ENCODE data around the gene KLF3.

The KLF3 gene

DNA sequence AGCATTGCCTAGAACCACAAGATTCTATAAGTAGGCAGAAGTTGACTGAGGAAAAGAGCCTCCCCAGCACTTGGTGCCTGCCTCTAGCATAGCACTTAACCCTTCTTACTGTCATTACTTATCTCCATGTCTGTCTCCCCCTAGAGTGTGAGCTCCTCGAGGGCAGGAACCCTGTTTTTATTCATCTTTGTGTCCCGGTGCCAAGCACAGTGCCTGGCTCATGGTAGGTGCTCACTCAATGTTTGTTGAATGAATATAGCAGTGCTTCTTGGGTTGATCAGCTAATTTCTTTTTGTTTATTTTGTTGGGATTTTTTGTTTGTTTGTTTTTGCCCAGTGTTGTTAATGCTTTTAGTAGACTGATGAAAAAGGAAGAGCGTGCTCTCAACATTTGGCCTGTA, 30.3 kb downstream of the KLF3 start:
- in situ Hi-C loops (cut with MboI; ENCODE audit: low sequenced_read_pairs), result no loop called here

DNA sequence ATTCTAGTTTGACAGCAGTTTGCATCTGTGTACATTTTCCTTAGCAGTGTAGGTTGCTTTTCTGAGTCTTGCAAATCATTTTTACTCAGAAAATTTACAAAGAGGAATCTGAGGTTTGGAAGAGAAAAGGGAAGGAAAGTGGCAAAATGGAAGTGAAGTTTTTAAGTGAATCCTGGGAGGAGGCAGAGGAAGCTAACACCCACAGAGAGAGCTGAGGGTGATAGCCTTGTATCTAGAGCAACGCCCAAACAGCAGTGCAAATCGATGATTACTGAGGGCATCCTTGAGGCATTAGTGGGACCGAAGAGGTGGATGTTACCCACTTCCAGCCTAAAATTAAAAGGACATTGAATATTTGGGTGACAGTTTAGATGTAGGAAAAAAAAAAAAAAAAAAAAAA, 31.8 kb downstream of the KLF3 start:
- in situ Hi-C loops (cut with MboI; ENCODE audit: low sequenced_read_pairs), result no loop called here

DNA sequence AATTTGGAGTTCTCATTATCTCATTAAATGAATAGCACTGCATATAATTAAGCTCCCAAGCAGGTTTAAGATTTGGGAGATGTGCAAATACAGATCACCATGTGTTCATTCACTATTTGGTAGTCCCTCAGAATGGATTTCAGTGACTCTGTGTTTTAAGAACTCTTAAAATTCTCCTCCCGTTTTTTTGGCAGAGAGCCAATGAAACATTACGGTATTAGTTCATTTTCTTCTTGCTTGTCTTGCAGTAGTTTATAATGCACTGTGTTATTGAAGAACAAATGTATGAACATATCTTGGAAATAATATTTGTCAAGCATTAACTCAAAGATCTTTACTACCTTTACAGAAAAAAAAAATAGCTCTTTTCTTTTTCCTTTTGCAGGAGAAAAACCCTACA, 32.7 kb downstream of the KLF3 start:
- in situ Hi-C loops (cut with MboI; ENCODE audit: low sequenced_read_pairs), result no loop called here

DNA sequence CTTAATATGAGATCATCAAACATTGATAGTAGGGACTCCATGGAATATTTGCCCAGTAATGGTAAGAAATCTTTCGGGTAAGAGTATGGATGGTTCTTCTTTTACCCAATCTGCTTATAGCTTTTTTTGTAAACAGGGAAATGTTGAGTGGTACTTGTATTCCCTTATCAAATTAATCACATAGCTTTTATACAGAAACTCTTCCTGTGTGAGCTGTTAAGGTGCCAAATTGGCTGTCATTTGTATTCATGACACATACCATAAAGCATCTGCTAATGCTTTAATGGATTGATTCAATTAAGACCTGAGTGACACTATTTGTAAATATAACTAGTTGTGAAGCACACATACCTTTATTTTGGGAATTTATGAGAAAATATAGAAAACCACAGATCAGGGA, 34.2 kb downstream of the KLF3 start:
- in situ Hi-C loops (cut with MboI; ENCODE audit: low sequenced_read_pairs), result no loop called here

DNA sequence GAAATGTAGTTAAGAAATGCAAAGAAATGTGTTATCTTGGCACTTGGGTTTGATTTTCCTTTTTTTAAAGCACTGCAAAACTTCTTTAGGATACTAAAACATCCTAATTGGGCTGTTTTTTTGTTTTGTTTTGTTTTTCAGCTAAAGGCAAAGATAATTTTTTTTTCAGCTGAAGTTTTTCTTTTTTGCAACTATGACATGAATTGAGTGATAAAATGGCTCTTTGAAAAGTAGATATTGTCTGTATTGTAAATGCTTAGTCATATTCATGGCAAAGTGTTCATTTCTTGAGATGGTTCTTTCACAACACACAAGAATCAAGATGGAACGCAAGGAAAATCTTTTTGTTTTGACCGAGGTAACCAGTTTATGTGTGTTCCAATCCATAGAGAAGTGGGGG, 35.1 kb downstream of the KLF3 start:
- in situ Hi-C loops (cut with MboI; ENCODE audit: low sequenced_read_pairs), result no loop called here

DNA sequence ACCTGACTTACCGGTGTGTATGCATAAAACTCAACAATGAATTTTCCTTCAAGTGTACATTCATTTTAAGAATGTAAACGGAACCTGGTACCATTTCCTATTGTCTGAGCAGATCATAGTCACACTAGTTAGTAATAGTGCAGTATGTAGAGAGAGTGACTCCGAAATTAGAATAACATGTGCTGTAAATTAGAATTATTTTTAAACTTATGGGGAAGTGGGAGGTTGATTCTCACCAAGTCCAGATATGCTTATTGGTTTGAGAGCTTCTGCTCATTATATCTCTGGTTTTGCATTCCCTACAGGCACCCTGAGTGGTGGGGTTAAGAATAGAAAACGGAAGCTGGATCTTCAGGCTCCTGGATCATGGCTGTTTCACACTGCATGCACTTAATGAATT, 39.6 kb downstream of the KLF3 start:
- in situ Hi-C loops (cut with MboI; ENCODE audit: low sequenced_read_pairs), result no loop called here

DNA sequence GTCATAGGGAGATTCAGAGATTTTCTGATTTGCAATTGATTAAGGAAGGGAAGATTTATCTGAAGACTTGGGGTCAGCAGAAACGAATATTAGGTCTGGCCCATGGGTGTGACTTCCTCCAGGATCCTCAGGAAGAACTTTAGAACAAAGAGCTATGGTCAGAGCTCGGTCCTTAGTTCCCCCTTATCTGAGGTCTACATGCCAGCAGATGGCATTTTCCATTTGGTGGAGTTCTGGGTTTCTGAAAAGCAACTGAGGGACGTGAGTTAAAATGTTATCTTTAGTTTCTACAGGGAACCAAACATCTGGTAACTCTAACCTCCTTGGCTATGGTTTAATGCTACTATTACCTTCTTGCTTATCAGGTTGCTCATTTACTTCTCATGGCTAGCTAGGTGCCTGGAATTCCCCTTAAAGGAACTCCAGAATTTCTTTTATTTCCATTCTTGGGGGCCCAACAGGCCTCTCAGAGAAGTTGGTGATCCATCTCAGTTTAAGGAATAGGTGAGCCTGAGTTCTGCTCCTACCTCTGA, 40.7 kb downstream of the KLF3 start:
- in situ Hi-C loops (cut with MboI; ENCODE audit: low sequenced_read_pairs), result no loop called here

DNA sequence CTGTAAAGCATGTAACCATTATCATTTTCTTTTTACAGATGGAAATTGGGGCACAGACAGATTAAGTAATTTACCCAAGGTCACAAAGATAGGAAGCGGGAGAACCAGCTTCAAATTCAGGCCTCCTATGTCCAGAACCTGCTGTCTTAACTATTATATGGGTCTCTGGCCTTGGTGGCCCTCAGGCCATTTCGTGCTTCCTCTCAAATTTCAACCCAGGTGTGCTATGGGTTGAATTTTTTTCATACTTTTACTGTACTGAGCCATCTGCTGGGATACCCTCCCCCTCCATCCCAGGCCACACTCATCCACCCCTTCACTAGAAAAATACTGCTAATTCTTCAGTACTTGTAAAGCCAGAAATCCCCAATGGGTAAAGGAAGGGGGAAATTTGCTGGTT, 42.3 kb downstream of the KLF3 start:
- in situ Hi-C loops (cut with MboI; ENCODE audit: low sequenced_read_pairs), result no loop called here

DNA sequence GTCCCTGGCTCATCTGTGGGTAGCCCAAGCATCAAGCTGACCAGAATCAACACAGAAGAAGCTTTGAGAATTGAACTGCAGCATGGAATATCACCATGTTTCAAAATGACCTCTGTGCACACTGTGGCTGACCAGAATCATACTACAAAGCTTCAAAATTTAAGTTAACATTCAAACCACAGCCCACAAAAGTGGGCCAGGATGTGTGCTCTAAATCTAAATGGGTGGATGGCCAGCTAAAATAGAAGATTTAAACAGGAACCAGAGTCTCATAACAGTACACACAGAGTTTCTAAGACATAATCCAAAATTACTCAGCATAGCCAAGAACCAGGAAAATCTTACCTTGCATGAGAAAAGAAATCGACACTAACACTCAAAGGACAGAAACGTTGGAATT, 46.1 kb downstream of the KLF3 start:
- in situ Hi-C loops (cut with MboI; ENCODE audit: low sequenced_read_pairs), result no loop called here

DNA sequence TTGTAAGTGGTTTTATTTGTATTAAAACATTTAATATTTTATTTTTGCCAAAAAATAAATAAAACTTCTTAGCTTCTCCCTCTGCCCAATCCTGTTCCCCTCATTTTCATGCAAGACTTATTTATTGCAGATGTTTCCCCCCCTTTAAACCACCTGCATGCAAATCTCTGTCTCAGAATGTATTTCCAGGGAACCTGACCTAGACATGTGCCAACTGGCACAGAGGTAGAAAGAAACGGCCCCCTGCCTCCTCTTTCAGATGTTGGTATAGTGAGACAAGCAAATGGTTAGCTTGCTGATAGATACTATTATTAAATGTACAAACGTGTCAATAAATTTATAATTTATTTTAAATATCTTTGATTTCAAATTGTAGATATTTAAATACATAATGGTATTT, 47.1 kb downstream of the KLF3 start:
- in situ Hi-C loops (cut with MboI; ENCODE audit: low sequenced_read_pairs), result no loop called here

DNA sequence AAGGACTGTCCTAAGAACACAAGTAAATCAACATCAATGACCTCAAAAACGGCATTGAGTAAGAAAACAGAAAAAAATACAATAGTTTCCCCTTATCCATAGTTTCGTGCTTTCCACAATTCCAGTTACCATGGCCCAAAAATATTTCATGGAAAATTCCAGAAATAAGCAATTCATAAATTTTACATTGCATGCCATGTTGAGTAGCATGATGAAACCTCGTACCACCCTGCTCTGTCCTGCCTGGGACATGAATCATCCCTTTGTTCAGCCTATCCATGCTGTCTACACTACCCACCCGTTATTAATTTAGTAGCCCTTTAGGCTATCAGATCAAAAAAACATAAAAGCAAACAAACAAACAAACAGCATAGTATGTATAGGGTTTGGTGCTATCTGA, 51.1 kb downstream of the KLF3 start:
- in situ Hi-C loops (cut with MboI; ENCODE audit: low sequenced_read_pairs), result no loop called here

DNA sequence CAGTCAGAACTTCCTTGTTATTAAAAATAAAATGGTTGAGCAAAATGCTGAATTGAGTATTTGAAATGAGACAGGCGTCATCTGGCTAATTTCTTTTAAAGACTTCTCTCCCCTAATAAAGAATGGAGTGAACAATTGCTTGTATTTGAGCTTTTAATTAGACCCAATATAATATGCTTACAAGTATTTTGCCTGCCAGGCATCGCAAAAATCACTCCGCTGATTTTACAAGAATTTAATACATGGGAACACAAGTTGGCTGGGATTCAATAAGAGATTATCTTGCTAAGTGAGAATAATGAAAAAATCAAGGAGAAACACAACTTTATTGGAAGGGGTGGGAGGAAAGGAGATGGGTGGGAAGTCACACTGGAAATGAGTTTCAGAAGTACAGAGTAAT, 52.3 kb downstream of the KLF3 start:
- in situ Hi-C loops (cut with MboI; ENCODE audit: low sequenced_read_pairs), result no loop called here

DNA sequence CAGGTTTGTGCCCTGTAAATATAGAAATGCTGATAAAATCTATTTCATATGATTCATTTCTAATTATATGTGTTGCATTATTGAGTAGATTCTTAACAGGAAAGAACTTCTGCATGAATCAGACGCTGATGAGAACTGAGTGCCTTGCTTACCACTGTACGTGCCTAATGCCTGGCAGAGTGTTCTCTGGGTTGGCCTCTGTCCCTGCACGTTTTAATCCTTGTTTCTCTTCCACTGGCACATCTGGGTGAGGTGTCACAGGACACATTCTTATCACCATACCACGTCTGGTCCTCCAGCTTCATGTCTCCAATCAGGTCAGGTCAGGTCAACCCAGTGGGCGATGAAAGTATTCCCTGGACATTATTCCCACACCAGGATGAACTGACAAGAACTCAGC, 53.6 kb downstream of the KLF3 start:
- in situ Hi-C loops (cut with MboI; ENCODE audit: low sequenced_read_pairs), result no loop called here

DNA sequence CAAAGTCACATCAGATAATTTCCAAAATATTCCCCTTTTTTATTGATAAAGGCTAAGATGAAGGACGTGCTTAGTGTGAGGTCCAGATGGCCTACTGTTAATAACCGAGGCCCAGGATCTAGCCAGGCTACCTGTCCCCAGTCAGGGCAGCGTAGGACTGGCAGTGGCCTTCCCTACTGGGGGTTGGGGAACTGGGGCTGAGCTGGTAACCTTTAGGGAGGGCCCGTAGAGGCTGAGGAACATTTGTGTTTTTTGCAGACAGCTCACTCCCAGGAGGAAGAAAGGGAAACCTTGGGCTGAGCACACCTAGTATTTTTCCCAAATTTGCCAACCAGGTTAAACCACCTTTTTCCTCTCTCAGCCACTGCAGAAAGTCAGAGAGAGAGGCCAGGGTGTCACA, 59.1 kb downstream of the KLF3 start:
- in situ Hi-C loops (cut with MboI; ENCODE audit: low sequenced_read_pairs), result no loop called here

DNA sequence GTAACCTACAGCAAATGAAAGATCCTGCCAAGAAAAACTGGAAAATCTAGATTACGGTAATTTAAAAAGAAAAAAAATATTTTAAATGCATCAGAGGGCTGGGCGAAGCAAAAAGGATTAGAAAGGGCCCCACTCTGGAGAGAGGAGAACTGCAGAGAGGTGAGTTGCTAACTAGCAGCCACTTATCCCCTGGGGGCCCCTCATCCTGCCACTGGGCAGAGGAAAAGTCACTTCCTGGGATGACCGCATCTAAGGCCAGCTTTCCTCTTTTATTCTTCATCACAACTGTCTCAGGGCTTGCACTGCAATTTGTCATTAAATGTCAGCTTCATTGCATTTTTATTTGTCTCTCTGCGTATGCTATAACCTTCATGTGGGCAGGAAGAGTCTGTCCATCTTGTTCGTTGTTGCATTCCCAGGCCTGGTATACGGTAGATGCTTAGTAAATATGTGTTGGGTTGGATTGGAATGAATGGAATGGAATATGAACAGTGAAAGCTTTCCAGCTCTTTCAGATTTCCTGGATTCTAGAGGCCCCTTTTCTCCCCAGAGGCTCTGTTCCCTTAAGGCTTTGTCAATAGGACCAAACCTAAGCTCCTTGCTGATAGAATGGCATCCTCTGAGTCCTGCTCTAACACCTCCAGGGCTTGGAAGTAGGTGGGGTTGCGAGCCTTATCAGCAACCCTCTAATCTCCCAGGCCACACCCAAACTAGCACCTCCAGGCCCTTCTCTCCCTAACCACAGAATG, 59.9 kb downstream of the KLF3 start:
- in situ Hi-C loops (cut with MboI; ENCODE audit: low sequenced_read_pairs), result no loop called here

DNA sequence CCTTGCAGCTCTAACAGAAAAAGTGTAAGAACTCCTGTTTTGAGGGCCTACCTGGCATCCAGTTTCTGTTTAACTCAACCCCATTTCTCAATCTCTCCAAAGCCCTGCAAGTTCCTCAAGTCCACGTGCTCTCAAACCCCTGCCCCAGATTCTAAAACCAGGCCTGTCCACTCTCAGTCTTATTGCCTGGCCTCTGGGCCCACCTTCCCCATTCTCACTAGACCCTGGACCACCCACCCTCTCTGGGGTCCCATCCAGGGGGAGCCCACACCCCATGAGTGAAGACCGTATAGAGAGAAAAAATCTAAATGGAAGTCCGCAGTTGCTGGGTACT, 60.4 kb downstream of the KLF3 start:
- in situ Hi-C loops (cut with MboI; ENCODE audit: low sequenced_read_pairs), result no loop called here

DNA sequence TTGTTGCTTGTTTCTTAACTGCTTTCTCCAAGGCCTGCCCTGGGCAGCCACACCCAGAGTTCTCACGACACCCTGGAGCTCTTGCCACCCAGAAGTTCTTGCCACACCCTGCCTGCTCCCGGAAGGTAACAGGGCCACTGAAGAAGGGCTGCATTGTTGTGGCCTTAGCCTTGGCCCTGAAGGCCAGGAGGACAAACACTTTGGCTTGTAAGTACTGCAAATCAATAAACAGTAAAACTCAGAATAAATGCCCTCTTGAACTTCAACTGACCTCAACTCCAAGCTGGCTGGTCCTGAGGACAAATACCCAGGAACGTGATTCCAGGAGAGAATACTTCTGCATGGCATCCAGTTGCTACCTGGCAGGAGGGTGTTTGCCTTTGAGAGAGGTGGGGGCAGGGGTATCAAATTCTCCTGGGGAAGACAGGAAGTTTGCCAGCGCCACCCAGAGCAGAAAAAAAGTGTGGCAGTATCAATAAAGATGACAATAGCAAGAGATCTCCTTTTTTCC, 64.7 kb downstream of the KLF3 start:
- in situ Hi-C loops (cut with MboI; ENCODE audit: low sequenced_read_pairs), result no loop called here

DNA sequence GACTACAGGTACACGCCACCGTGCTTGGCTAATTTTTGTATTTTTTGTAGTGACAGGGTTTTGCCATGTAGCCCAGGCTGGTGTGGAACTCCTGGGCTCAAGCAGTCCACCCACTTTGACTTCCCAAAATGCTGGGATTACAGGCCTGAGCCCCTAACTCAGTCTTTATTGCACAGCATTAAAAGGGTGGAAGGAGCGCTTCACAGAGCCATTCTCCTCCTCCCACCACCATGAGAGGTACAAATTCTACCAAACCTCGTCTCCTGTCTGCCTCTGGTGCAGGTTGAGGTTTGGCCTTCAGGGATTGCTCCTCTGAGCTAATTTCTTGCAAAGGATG, 66.5 kb downstream of the KLF3 start:
- in situ Hi-C loops (cut with MboI; ENCODE audit: low sequenced_read_pairs), result no loop called here

DNA sequence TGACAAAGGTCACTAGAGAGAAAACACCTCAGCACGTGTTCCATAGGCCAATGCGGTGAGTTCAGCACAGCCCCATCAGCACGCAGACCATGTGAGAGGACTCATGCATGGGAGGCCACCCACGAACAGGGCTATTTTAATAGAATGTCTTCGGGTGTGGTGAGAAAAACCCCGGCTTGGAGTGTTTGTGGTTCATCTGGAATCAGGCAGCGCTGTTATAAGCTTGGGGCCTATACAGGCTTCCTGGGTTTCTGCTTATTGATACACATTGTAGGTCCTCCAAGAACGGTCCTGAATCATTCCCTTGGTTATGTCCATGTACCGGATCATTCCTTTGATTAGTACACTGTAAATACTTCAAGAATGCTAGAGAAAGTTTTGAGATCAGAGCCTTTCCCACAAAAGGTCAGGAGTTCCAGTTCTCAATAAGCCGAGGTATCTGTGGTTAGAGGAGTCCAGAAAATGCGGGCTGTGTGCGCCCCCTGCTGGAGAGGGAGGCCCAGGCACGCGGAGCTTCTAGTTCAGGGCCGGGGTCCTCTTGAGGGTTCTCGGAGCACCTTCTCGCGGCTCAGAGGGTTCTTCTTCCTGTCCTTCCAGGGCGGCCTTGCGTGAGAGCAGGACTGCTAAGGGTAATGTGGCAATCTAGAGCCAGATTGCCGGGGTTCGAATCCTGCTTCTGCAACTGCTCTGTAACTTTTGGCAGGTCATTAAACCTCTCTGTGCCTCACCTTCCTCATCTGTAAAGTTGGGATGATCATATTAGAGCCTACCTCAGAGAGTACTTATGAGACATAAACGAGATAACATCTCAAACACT, 67.0 kb downstream of the KLF3 start:
- in situ Hi-C loops (cut with MboI; ENCODE audit: low sequenced_read_pairs), result no loop called here

DNA sequence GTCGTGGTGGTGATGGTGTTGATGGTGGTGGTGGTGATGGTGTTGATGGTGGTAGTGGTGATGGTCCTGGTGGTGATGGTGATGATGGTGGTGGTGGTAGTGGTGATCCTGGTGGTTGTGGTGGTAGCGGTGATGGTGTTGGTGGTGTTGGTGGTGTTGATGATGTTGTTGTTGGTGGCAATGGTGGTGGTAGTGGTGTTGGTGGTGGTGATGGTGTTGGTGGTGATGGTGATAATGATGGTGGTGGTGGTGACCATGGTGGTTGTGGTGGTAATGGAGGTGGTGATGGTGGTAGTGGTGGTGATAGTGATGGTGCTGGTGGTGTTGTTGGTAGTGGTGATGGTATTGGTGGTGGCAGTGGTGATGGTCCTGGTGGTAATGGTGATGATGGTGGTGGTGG, 69.7 kb downstream of the KLF3 start:
- in situ Hi-C loops (cut with MboI; ENCODE audit: low sequenced_read_pairs), result no loop called here

DNA sequence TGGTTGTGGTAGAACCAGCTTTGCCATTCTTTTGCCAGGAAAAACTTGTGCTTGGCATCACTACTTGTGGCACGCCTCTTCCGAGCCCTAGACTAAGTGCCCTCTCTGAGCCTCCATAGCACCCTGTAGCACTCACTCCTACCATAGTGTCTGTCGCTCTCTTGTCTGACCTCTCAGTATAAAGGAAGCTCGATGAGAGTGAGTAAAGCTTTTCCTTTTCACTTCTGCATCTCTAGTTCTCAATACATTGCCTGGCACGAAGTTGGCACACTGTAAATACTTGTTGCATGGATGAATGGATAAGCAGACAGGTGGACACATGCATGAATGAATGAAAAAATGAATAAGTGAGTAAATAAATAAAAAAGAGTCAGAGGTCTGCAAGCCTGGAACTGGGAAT, 70.4 kb downstream of the KLF3 start:
- in situ Hi-C loops (cut with MboI; ENCODE audit: low sequenced_read_pairs), result no loop called here

DNA sequence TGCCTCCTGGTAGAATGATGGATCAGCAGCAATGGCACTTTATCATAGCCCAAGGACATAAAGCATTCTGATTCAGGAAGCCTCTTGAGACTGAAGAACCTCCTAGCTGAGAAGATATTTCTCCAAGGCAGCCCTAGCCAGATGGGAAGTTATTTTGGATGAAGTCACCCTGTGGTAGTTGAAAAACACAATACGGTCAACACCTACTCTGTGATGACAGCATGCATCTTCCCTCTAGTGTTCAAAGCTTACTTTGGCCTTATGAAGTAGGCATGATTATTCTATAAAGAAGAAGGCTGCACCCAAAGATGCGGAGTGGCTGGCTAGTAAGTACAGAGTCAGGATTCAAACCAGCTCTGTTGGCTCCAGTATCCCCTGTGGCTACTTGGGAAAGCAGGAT, 70.9 kb downstream of the KLF3 start:
- in situ Hi-C loops (cut with MboI; ENCODE audit: low sequenced_read_pairs), result no loop called here
